Thoracic aorta (tissue), 2 donors: Measurements from ENCODE around the gene SLC34A2. TPM values are rescaled to one million over a fixed set of nuclear protein-coding genes. Genes with fewer than 3 reads are reported as not detected.

Source experiments
- ATAC-seq: fragments of 150-250 bp; one replicate; pipeline ENCODE4 v1.8.0; 2017; ENCODE audit warnings: low read depth; ENCODE audit not compliant: insufficient number of reproducible peaks, low FRiP score
- DNase-seq: peaks from one replicate; pipeline ENCODE4 v3.0.0-alpha.2; 2020; ENCODE audit warnings: low spot score
- H3K27ac ChIP-seq, 2 donors: fragments of 200-600 bp; sonication (generic); 1 replicate in 1 of 2; 2 replicates in 1 of 2; pipeline ENCODE4 v1.5.1; 2016; ENCODE audit warnings: mild to moderate bottlenecking in 2 of 2, moderate library complexity in 2 of 2
- H3K27me3 ChIP-seq: fragments of 200-600 bp; sonication (generic); replicated peaks from 2 replicates; pipeline ENCODE4 v1.6.0; 2016; ENCODE audit warnings: mild to moderate bottlenecking; ENCODE audit not compliant: insufficient read depth
- H3K36me3 ChIP-seq: fragments of 200-600 bp; sonication (generic); one replicate; pipeline ENCODE4 v1.5.1; 2016
- H3K4me1 ChIP-seq, 2 donors: fragments of 200-600 bp; sonication (generic); 1 replicate in 1 of 2; 2 replicates in 1 of 2; pipeline versions ENCODE4 v1.5.1 to v1.6.0; 2016; ENCODE audit warnings: low read depth in 2 of 2, mild to moderate bottlenecking in 1 of 2; ENCODE audit not compliant: control insufficient read depth in 1 of 2
- H3K4me3 ChIP-seq: fragments of 200-600 bp; sonication (generic); 2 replicates; pipeline ENCODE4 v1.5.1; 2016; ENCODE audit warnings: mild to moderate bottlenecking
- H3K9me3 ChIP-seq: fragments of 200-600 bp; sonication (generic); 2 replicates; pipeline ENCODE4 v1.5.1; 2016
- CTCF ChIP-seq: fragments of 200-600 bp; sonication (generic); IDR thresholded peaks from one replicate; pipeline ENCODE4 v1.5.1; 2019; ENCODE audit warnings: antibody characterized with exemption
- total RNA-seq, 2 donors: library from RNA; depleted of rRNA; stranded (reverse); fragments of >200 nt; gene quantifications; one replicate each; pipeline versions ENCODE4 v1.1.0 to v1.2.3, GENCODE V29; 2016

The SLC34A2 gene
- total RNA-seq, 2 donors from 2014 or later = not detected

- Histone ChIP-seq H3K4me3 (no peak overlapping the region), H3K9me3 (no peaks in the 10 kb centered on the region), H3K27me3 (no peaks in the 10 kb centered on the region), H3K4me1 (no peaks in the 10 kb centered on the region), H3K27ac (no peak overlapping the region), H3K36me3 (no peaks in the 10 kb centered on the region)
- no peak for TF ChIP-seq CTCF
- ATAC-seq = no peak
- DNase-seq = no peak
These were observed 58.2 kb downstream of the SLC34A2 start for GRCh38 chr4:25713812-25714211.

GRCh38 chr4:25722964-25723363 is 67.3 kb downstream of the SLC34A2 start:
- H3K27ac ChIP-seq = no peak overlapping the region
- H3K36me3 ChIP-seq = no peaks in the 10 kb centered on the region
- no peak for TF ChIP-seq CTCF
- no peaks in the 10 kb centered on the region for H3K9me3 ChIP-seq
- ATAC-seq = no peak
- DNase-seq = no peak
- H3K27me3 ChIP-seq = no peaks in the 10 kb centered on the region
- no peaks in the 10 kb centered on the region for H3K4me1 ChIP-seq
- no peak overlapping the region for H3K4me3 ChIP-seq

GRCh38 chr4:25723409-25723808 is 67.8 kb downstream of the SLC34A2 start:
- Histone ChIP-seq H3K4me1 (no peaks in the 10 kb centered on the region), H3K27ac (no peak overlapping the region), H3K27me3 (no peaks in the 10 kb centered on the region), H3K4me3 (no peak overlapping the region), H3K36me3 (no peaks in the 10 kb centered on the region), H3K9me3 (no peaks in the 10 kb centered on the region)
- no peak for TF ChIP-seq CTCF
- ATAC-seq (no peak), DNase-seq (no peak)

- Histone ChIP-seq H3K36me3 (no peaks in the 10 kb centered on the region), H3K4me1 (no peaks in the 10 kb centered on the region), H3K27ac (no peak overlapping the region), H3K27me3 (no peaks in the 10 kb centered on the region), H3K9me3 (no peaks in the 10 kb centered on the region), H3K4me3 (no peak overlapping the region)
- DNase-seq = no peak
- TF ChIP-seq CTCF = no peak
- ATAC-seq = no peak
These were observed 70.2 kb downstream of the SLC34A2 start for GRCh38 chr4:25725870-25726269.

- no peak for DNase-seq
- Histone ChIP-seq H3K4me3 (no peak overlapping the region), H3K4me1 (no peaks in the 10 kb centered on the region), H3K27ac (no peak overlapping the region), H3K27me3 (no peaks in the 10 kb centered on the region), H3K36me3 (no peaks in the 10 kb centered on the region), H3K9me3 (no peaks in the 10 kb centered on the region)
- no peak for TF ChIP-seq CTCF
- no peak for ATAC-seq
These were observed 72.3 kb downstream of the SLC34A2 start for GRCh38 chr4:25727711-25728493.

Other genes with a start within 250 kb of the SLC34A2 start
- 10 to 100 TPM in 1 of 2 donors, 1 to 10 TPM in 1; 9.9 to 34.8 TPM for gene SEL1L3, start 207.1 kb downstream of the SLC34A2 start, total RNA-seq